NT2/D1 (cell line): ENCODE results near the gene PARD3.

Experiments used
- SUZ12 ChIP-seq: IDR thresholded peaks from 2 replicates; pipeline ENCODE4 v1.6.1; 2011; ENCODE audit not compliant: insufficient read length, insufficient read depth; ENCODE audit errors: extremely low read depth
- YY1 ChIP-seq: IDR thresholded peaks from 2 replicates; pipeline ENCODE4 v1.6.1; 2011; ENCODE audit not compliant: insufficient read length, insufficient read depth
- ZNF274 ChIP-seq: IDR thresholded peaks from 2 replicates; pipeline ENCODE4 v1.6.1; 2011; ENCODE audit warnings: mild to moderate bottlenecking, low read depth, low read length

GRCh38 chr10:34351161-34351560 lies 463.9 kb downstream of the PARD3 start:
- TF ChIP-seq ZNF274 (no peak), YY1 (no peak), SUZ12 (no peak)
